Body of pancreas (tissue), 4 donors: ENCODE measurements around the gene AKAP13.

Source experiments
- POLR2A ChIP-seq, 3 donors: fragments of 450-650 bp; IDR thresholded peaks; one replicate each; pipeline ENCODE4 v1.6.1; 2016; ENCODE audit warnings: antibody characterized with exemption in 3 of 3, mild to moderate bottlenecking in 2 of 3
- TF ChIP-seq, protein P1 (sequence below), 7 experiments: fragments of 450-650 bp in 4 of 7; fragments of 200-600 bp in 3 of 7; sonication (generic) in 3 of 7; IDR thresholded peaks; one replicate each; pipeline ENCODE4 v1.5.1; 2016 to 2019; ENCODE audit warnings: antibody characterized with exemption in 7 of 7

DNA sequence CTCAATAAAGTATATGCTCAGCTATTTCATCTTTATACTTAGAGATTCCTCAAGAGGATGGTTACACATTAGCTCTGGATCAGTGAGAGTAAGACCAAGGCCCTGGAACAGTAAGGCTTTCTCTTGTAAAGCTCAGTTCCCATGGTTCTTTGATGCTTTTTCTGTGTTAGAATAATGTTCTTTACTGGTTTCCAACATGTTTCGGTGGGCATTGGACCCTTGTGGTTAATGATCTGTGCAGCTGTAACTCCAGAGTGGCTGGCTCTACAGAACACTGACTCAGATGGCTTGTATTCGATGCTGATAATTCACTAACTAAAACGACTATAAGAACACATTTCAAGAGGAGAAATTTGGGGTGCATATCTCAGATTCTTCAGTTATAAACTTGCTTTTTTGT is 114.7 kb downstream of the AKAP13 start:
- TF ChIP-seq POLR2A (IDR thresholded peaks at IDR 0.05): no peak
- TF ChIP-seq, protein P1, sequence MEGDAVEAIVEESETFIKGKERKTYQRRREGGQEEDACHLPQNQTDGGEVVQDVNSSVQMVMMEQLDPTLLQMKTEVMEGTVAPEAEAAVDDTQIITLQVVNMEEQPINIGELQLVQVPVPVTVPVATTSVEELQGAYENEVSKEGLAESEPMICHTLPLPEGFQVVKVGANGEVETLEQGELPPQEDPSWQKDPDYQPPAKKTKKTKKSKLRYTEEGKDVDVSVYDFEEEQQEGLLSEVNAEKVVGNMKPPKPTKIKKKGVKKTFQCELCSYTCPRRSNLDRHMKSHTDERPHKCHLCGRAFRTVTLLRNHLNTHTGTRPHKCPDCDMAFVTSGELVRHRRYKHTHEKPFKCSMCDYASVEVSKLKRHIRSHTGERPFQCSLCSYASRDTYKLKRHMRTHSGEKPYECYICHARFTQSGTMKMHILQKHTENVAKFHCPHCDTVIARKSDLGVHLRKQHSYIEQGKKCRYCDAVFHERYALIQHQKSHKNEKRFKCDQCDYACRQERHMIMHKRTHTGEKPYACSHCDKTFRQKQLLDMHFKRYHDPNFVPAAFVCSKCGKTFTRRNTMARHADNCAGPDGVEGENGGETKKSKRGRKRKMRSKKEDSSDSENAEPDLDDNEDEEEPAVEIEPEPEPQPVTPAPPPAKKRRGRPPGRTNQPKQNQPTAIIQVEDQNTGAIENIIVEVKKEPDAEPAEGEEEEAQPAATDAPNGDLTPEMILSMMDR (IDR thresholded peaks at IDR 0.05): no peak
